Epithelial cell of prostate (primary cell): ENCODE results near the gene LPIN2.

Experiments
- DNase-seq: peaks from one replicate; pipeline ENCODE4 v3.0.0-alpha.2; 2011; ENCODE audit warnings: low read depth, low spot score
- H3K27ac ChIP-seq: fragments of 450-650 bp; 2 replicates; pipeline ENCODE4 v1.5.1; 2017; ENCODE audit warnings: mild to moderate bottlenecking

LPIN2 gene

GRCh38 chr18:2965797-2966196 lies 47.1 kb downstream of the LPIN2 start:
- DNase-seq = no peak
- H3K27ac ChIP-seq = no peak overlapping the region

DNA sequence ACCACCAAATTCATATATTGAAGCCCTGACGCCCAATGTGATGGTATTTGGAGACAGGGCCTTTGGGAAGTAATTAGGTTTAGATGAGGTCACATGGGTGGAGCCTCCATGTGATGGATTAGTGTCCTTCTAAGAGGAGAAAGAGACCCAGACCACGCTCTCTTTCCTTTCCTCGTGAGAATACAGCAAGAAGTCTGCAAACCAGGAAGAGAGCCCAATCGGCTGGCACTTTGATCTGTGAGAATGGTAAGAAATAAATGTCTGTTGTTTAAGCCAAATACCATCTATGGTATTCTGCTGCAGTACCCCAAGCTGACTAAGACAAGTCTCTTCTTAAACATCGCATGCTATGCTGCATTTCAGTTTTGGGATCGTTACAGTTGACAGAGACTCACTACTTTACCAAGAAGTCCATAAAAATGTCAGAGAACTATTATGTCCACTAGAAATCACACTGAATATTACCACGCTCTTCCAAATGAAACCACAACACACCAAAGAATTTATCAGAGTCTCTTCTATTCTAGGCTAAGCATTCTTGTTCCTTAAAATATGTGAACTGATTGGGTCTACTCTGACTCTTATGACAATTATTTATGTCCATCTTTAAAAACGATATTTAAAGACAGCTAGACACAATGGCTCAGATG lies 48.5 kb downstream of the LPIN2 start:
- H3K27ac ChIP-seq = no peak overlapping the region
- DNase-seq = no peak
